HG02840 (cell line): ENCODE data around the gene CLMN.
A peak's percentile ranks its signal among the peaks of the same experiment; 100 is the strongest.

Source experiments
- ATAC-seq: cut with Tn5 transposase; IDR thresholded peaks from one replicate; pipeline ENCODE4 v1.9.1; 2021; ENCODE audit warnings: mild to moderate bottlenecking, moderate library complexity, moderate number of reproducible peaks; ENCODE audit not compliant: unreplicated experiment, low FRiP score

CLMN gene

DNA sequence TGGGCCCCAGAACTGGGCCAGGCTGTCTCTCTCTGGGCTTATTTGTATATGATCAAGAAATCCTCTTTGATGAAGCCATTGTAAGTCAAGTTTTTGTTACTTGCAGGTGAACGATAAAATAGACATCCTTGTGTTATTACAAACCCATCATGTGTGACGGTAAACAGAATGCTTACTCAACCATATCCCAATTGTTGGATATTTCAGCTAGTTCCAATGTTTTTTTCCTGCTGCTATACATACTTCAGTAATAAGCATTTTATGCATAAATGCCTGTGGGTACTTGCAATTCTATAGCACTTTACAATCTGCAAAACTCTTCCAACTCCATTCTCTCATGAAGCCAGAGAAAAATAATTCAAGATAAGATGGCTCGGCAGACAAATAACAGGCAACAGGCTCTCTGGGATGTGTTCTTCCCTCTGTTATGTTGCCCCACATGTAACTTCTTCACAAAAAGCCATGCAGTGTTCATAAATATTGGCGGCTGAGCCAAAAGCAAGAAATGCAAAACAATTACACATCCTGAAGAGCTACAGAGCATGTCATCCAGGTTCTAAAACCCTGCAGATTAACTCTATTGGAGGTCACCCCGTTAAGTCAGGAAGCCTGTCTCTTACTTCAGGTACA lies 69.5 kb downstream of the CLMN start:
- ATAC-seq = no peak

DNA sequence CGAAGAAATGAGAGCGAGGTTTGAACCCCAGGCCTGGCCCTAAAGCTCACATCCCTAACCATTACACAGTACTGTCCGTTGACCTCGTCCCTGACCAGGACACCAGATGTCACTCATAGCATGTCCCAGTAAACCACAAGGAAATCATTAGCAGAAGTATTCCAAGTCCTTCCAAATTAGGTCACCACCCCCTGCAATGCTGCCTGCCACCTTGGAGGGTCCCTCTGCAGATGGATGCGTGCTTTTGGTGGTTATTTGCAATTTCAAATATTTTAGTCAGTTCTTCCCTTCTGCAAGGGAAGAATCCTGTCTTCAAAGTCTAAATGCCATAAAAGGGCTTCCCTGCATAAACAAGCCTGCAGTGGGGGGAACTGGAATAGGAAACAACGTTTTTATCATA lies 71.3 kb downstream of the CLMN start:
- ATAC-seq = no peak

GRCh38 chr14:95246870-95247269 lies 72.8 kb downstream of the CLMN start:
- no peak for ATAC-seq

DNA sequence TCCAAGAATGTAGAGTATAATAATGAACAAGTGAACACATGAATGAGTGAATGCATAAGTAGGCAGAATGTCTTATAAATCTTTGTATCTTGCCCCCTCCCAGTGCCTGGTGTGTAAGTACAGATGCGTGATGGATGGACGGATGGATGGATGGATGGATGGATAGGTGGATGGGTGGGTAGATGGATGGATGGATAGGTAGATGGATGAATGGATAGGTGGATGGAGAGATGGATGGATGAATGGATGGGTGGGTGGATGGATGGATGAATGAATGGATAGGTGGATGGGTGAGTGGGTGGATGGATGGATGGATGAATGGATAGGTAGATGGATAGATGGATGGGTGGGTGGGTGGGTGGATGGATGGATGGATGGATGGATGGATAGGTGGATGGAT lies 74.4 kb downstream of the CLMN start:
- no peak for ATAC-seq

DNA sequence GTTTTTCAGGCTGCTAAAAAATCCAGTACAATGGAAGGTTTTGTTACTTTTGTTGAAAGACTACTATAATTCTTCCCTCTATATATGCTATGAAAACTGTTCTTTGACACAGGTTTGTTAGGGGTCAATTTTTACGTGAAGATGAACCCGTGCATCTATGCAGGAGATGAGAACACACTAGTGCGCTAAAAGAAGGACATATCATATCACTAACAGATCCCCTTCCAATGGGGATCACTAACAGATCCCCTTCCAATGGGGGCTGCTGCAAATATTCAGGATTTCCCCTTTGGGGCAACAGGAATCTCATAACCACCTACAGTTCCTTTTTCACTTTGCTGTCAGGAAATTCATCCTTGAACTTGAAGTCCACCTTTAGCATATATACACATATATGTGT lies 75.1 kb downstream of the CLMN start:
- ATAC-seq = no peak

- ATAC-seq = no peak
Measured at GRCh38 chr14:95242870-95243269, 76.8 kb downstream of the CLMN start.

DNA sequence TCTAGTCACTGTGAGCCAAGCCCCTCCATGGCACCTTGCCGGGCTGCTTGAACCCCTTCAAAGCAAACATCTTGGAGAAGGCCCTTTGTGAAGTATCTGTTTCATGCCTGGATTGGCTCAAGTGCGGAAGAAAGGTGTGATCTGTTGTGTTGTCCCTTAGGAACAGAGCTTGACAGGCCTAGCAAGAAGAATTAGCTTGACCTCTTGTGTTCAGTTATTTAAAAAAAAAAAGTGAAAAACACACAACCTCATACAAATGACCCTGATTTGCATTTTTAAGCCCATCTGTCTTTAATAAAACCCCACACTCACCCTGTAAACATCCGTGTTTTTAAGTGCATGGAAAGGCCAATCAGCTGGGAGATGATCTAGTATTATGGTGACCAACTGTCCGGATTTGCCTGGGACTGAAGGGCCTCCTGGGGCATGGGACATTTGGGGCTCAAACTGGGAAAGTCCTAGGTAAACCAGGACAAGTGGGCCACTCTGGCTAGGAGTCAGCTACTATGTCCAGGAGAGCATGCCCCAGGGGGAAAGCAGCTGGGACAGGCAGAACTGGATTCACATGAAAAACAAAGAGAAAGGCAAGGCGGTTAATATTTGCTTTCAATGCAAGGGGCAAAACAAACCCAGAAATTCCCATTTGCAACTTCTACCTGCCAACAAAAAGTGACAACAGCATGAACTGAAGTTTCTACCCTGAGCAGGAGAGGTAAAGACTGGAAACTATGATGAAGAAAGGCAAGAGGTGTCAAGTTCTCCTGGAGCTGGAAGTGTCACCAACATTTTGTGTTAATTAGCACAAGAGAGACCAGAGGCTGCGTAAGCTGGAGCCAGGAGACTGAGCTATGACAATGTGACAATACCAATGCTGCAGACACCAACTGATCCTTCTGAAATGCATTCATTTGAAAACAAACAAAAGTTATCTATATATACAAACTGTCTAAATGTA lies 78.6 kb downstream of the CLMN start:
- ATAC-seq = no peak

- no peak for ATAC-seq
Measured at GRCh38 chr14:95238487-95239298, 81.0 kb downstream of the CLMN start.

- ATAC-seq = no peak
Measured at GRCh38 chr14:95237958-95238340, 81.8 kb downstream of the CLMN start.

GRCh38 chr14:95237121-95237957 lies 82.4 kb downstream of the CLMN start:
- ATAC-seq = no peak

DNA sequence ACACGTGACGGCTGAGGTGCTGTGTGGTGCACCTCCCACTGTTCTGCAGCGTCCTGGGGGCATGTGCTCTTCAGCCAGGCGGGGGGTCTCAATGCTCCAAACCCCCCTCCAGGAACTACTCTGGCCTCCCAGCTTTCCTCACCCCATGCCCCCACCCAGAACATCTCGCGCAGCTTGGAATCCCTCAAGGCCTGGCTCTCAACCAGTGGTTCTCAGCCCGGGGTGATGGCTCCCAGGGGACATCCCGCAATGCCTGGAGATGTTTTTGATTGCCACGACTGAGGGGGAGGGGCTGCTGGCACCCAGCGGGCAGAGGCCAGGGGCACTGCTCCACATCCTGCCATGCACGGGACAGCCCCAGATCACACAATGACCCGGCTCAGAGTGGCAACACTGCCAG lies 83.5 kb downstream of the CLMN start:
- ATAC-seq = no peak

DNA sequence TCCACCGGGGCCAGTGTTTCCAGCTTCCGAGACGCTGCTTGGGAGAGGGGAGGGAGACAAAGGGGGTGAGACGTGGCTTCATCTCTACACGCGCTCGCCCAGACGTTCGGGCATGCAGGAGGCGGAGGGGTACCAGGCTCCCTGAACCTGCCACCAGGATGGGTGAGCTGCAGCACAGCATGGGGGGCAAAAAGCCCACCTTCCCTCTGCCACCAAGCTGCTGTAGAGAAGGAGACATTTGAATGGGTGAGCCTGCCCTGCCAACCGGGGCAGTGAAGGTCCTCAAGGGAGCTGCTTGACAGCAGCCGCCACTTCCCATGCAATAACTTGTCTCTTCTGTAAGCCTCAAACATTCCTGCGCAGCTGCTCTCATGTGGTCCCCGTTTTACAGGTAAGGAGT lies 83.9 kb downstream of the CLMN start:
- ATAC-seq = no peak

GRCh38 chr14:95235351-95235750 lies 84.4 kb downstream of the CLMN start:
- no peak for ATAC-seq

DNA sequence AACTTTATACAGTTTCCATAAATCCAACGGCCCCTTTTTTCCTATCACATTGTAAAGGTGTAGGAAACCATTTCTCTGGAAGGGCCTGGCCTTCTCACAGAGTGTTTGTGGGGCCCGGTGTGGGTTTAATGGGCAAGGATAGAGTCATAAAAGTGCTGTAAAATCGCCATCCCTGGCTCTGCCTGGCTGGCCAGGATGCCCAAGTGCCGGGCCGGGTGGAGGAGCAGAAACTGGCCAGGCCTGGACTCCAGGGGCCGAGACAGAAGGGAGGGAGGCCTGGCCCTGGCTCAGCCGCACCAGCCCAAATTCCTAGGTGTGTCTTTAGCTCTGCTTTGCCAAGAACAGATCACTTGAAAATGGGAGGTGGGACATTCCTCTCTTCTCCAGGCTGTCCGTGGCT lies 85.3 kb downstream of the CLMN start:
- no peak for ATAC-seq

DNA sequence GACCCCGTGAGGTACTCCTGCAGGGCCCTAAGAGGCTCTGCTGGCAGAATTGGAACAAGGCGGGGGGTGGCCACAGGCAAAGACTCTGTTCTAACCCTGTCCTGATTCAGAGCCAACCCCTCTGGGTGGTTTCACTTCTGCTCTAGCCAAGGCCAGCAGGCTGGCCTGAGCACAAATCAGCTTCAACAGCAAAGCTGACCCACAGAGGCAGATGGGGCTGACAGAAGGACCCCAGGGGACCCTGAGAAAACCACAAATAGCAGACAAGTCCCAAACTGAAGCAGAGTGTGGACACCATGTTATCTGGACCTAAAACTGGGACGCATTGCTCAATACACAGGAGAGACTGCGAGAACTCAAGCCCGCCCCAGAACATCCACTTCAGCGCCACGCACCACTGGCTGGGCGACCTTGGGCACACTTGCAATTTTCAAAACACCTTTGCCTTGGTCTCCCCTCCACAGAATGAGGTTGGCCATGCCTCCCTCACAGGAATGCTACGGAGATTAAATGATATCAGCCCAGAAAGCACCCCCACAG lies 85.9 kb downstream of the CLMN start:
- ATAC-seq = peak; percentile 83

- ATAC-seq = no peak
Measured at GRCh38 chr14:95232894-95233584, 86.7 kb downstream of the CLMN start.

DNA sequence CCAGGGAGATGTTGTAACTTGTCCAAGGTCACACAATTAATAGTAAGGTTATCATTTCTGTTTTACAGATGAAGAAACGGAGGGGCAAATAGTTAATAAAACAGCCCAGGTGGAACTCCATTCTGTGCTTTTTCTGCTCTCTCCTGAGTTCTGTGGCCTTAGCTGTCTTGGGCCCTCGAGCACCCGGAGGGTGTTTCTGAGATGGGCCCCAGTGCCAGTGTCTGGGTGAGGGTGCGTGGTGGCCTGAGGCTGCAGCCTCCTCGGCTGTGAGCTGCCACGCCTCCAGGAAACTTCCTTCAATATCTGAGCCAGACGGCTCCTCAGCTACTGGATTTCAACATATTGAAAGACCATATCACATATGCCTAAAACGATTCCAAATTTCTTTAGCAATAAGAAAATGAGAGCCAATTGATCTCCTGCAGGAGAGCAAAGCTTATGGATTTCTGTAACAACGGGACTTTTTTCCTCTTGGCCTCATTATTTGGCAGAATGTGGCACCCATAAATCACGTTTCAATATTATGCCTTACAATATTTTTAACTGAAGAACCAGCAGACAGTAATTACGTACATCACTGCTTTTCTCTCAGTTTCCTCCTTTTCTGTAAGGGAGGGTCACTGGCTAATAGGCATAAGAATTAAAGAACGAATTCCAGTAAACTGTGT lies 87.6 kb downstream of the CLMN start:
- ATAC-seq = no peak

DNA sequence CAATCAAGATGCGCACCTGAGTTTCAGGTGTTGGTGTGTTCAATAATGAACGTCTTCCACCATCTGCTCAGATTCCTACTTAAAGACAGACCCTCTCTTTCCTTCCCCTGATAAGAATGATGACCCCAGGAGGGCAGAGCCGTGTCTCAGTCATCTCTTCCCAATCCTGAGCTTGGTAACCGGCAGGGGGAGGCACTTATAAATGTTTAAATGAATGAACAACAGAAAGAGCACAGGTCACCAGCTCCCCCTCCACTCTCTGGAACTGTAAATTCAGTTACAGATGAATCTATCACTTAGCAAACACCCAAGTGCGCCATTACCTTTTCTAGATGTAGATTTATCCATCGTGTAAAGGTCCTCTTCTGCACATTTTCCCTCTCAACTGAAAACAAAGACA lies 90.0 kb downstream of the CLMN start:
- no peak for ATAC-seq

GRCh38 chr14:95228240-95228639 lies 91.5 kb downstream of the CLMN start:
- ATAC-seq = no peak
